HCT116 (cell line): Measurements from ENCODE around the gene TSPAN10. TPM values are rescaled to one million over a fixed set of nuclear protein-coding genes. Genes with fewer than 3 reads are reported as not detected.

Experiments used
- ATAC-seq: fragments of 200-7000 bp; cut with Tn5 transposase; 2 replicates; pipeline ENCODE4 v1.9.1; 2020; ENCODE audit warnings: mild to moderate bottlenecking, moderate library complexity
- BruUV-seq: library from RNA; stranded (reverse); fragments of 400-500 nt; replicated peaks from 2 replicates; lab custom pipeline; 2021; lab: Mats Ljungman, UMichigan
- CTCF ChIA-PET: fragments of 300-600 bp; sonication (Branson Sonifier 250); formaldehyde crosslinking; loops from one replicate; lab custom pipeline; 2021; ENCODE audit warnings: antibody characterized with exemption; lab: Charles Lee
- POLR2A ChIA-PET: fragments of 300-600, 350-600 bp; sonication (Branson Sonifier 250); formaldehyde crosslinking; loops from one replicate; lab custom pipeline; 2021; ENCODE audit warnings: antibody characterized with exemption; lab: Charles Lee
- RAD21 ChIA-PET, 2 experiments: fragments of 300-600 bp; sonication (Branson Sonifier 250); formaldehyde crosslinking; loops; one replicate each; lab custom pipeline; 2023; ENCODE audit warnings: low total read pairs in 2 of 2; ENCODE audit not compliant: uncharacterized antibody in 2 of 2, unreplicated experiment in 2 of 2, low non-redundant PET in 1 of 2; lab: Charles Lee
- DNase-seq: peaks from one replicate; pipeline ENCODE4 v3.0.0-alpha.2; 2010; ENCODE audit warnings: low read depth, low spot score
- H2AFZ ChIP-seq: fragments of 200-600 bp; shearing (Covaris generic), sonication (generic); 2 replicates; pipeline ENCODE4 v1.6.1; 2017; ENCODE audit warnings: low read depth, mixed run types, mixed read lengths, antibody characterized with exemption, low read length; ENCODE audit not compliant: poor library complexity, severe bottlenecking
- H3K27ac ChIP-seq: 2 replicates; pipeline ENCODE4 v1.5.1; 2012; ENCODE audit warnings: low read depth, low read length
- H3K27me3 ChIP-seq: fragments of 200-600 bp; sonication (generic); 2 replicates; pipeline ENCODE4 v1.6.1; 2016; ENCODE audit warnings: mixed run types, low read length, mixed read lengths; ENCODE audit not compliant: insufficient read depth
- H3K36me3 ChIP-seq, 2 experiments: fragments of 200-500 bp in 1 of 2; fragments of 200-600 bp in 1 of 2; sonication (Bioruptor generic) in 1 of 2; sonication (generic) in 1 of 2; 2 replicates each; pipeline versions ENCODE4 v1.5.1 to v1.6.1; 2014 to 2016; ENCODE audit warnings: low read length in 2 of 2, inconsistent platforms in 1 of 2, mixed read lengths in 1 of 2, mixed run types in 1 of 2; ENCODE audit not compliant: insufficient read depth in 2 of 2, control insufficient read depth in 1 of 2
- H3K4me1 ChIP-seq, 2 experiments: fragments of 200-600 bp in 1 of 2; sonication (generic) in 1 of 2; 2 replicates each; pipeline versions ENCODE4 v1.5.1 to v1.6.1; 2012 to 2017; ENCODE audit warnings: low read length in 2 of 2, inconsistent platforms in 1 of 2, mild to moderate bottlenecking in 1 of 2, mixed read lengths in 1 of 2, mixed run types in 1 of 2, moderate library complexity in 1 of 2; ENCODE audit not compliant: insufficient read depth in 2 of 2, control insufficient read depth in 1 of 2
- H3K4me2 ChIP-seq: fragments of 200-600 bp; sonication (generic); 2 replicates; pipeline ENCODE4 v1.6.1; 2017; ENCODE audit warnings: mixed run types, low read length, mixed read lengths
- H3K4me3 ChIP-seq, 2 experiments: fragments of 200-600 bp in 1 of 2; sonication (generic) in 1 of 2; replicated peaks in 1 of 2; 2 replicates each; pipeline ENCODE4 v1.5.1; 2011 to 2016; ENCODE audit warnings: low read length in 2 of 2, control low read depth in 1 of 2, low read depth in 1 of 2, mild to moderate bottlenecking in 1 of 2, mixed read lengths in 1 of 2, mixed run types in 1 of 2
- H3K79me2 ChIP-seq: fragments of 200-600 bp; sonication (generic); 2 replicates; pipeline ENCODE4 v1.6.1; 2017; ENCODE audit warnings: mild to moderate bottlenecking, mixed run types, low read length, moderate library complexity, mixed read lengths; ENCODE audit not compliant: insufficient read depth
- H3K9ac ChIP-seq: fragments of 200-600 bp; sonication (generic); 2 replicates; pipeline ENCODE4 v1.6.1; 2016; ENCODE audit warnings: low read length, mixed read lengths
- H3K9me2 ChIP-seq: fragments of 200-600 bp; sonication (generic), shearing (Covaris generic); 2 replicates; pipeline ENCODE4 v1.6.1; 2017; ENCODE audit warnings: mixed run types, mild to moderate bottlenecking, moderate library complexity; ENCODE audit not compliant: insufficient read depth
- H3K9me3 ChIP-seq, 2 experiments: fragments of 200-500 bp in 1 of 2; fragments of 200-600 bp in 1 of 2; sonication (Bioruptor generic) in 1 of 2; sonication (generic) in 1 of 2; 2 replicates each; pipeline ENCODE4 v1.6.1; 2014 to 2017; ENCODE audit warnings: low read length in 2 of 2, mixed read lengths in 2 of 2, inconsistent platforms in 1 of 2, low read depth in 1 of 2, mild to moderate bottlenecking in 1 of 2, mixed run types in 1 of 2, moderate library complexity in 1 of 2; ENCODE audit not compliant: control insufficient read depth in 1 of 2, insufficient read depth in 1 of 2
- H4K20me1 ChIP-seq: fragments of 200-600 bp; sonication (generic), shearing (Covaris generic); 2 replicates; pipeline ENCODE4 v1.6.1; 2017; ENCODE audit warnings: mixed run types, mild to moderate bottlenecking, moderate library complexity; ENCODE audit not compliant: insufficient read depth
- CEBPB ChIP-seq: IDR thresholded peaks from 2 replicates; pipeline ENCODE4 v1.6.1; 2012; ENCODE audit warnings: low read depth
- CTCF ChIP-seq, 3 experiments: fragments of 200-600 bp in 1 of 3; sonication (generic) in 1 of 3; IDR thresholded peaks in 2 of 3; conservative IDR thresholded peaks in 1 of 3; 2 replicates each; pipeline ENCODE4 v1.5.1; 2012 to 2017; ENCODE audit warnings: low read depth in 2 of 3, low read length in 2 of 3, antibody characterized with exemption in 1 of 3, borderline replicate concordance in 1 of 3, control low read depth in 1 of 3, mild to moderate bottlenecking in 1 of 3, mixed read lengths in 1 of 3, mixed run types in 1 of 3, moderate library complexity in 1 of 3; ENCODE audit not compliant: insufficient read depth in 1 of 3
- ELF1 ChIP-seq: IDR thresholded peaks from 2 replicates; pipeline ENCODE4 v1.6.1; 2012; ENCODE audit warnings: low read depth, borderline replicate concordance
- JUND ChIP-seq: IDR thresholded peaks from 2 replicates; pipeline ENCODE4 v1.6.1; 2012
- MAX ChIP-seq: IDR thresholded peaks from 2 replicates; pipeline ENCODE4 v1.6.1; 2012
- SIN3A ChIP-seq: IDR thresholded peaks from 2 replicates; pipeline ENCODE4 v1.6.1; 2012; ENCODE audit warnings: low read depth
- ZBTB33 ChIP-seq: IDR thresholded peaks from 2 replicates; pipeline ENCODE4 v1.6.1; 2011; ENCODE audit warnings: mild to moderate bottlenecking, low read length, moderate library complexity; ENCODE audit not compliant: insufficient replicate concordance; ENCODE audit errors: extremely low read depth
- ZNF274 ChIP-seq: fragments of 200-500 bp; sonication (Bioruptor generic); IDR thresholded peaks from 2 replicates; pipeline ENCODE4 v1.6.1; 2014; ENCODE audit warnings: mild to moderate bottlenecking, low read depth, low read length, inconsistent platforms
- intact Hi-C: fragments of 100-400 bp; cut with micrococcal nuclease; formaldehyde crosslinking; loops from 2 replicates; pipeline ENCODE4 v1.10.0; 2022
- total RNA-seq: library from RNA; stranded (reverse); gene quantifications from one replicate; pipeline ENCODE4 v1.2.1, GENCODE V29; 2021; ENCODE audit not compliant: unreplicated experiment

TSPAN10 gene
- total RNA-seq, 1 experiment from 2014 or later, result 2.3 TPM

- no peaks in the 10 kb centered on the region for H3K27me3 ChIP-seq
- no peaks in the 10 kb centered on the region for H3K9me3 ChIP-seq
- peaks cover 14% of the 10 kb centered on the region; the same call in 1 of the 2 replicates for H4K20me1 ChIP-seq
- H3K4me3 ChIP-seq, result no peak overlapping the region
- peaks cover 17% of the 10 kb centered on the region for H3K79me2 ChIP-seq
- no peak overlapping the region for H3K9ac ChIP-seq
- H2AFZ ChIP-seq, result no peak overlapping the region
- H3K4me1 ChIP-seq, result peaks cover 12 to 40% of the 10 kb centered on the region in 2 experiments
- no peaks in the 10 kb centered on the region for H3K36me3 ChIP-seq
- ATAC-seq (no peak), DNase-seq (no peak)
- H3K9me2 ChIP-seq, result no peaks in the 10 kb centered on the region
- no peak overlapping the region for H3K4me2 ChIP-seq
- CTCF ChIA-PET, result no interaction called here
- no peak overlapping the region for H3K27ac ChIP-seq
- intact Hi-C loops, result no loop called here
- RAD21 ChIA-PET, result no interaction called here
- POLR2A ChIA-PET, result no interaction called here
- TF ChIP-seq SIN3A (no peak), ZBTB33 (no peak), MAX (no peak), CEBPB (no peak), JUND (no peak), ELF1 (no peak), CTCF (IDR thresholded peaks at IDR 0.05 in 2 of 3, conservative IDR thresholded peaks at IDR 0.05 in 1 of 3; ENCODE audit: borderline replicate concordance in 1 of 3, insufficient read depth in 1 of 3, low read depth in 2 of 3, low read length in 2 of 3) (no peak), ZNF274 (no peak)
- no TSS peak for BruUV-seq
Observed at GRCh38 chr17:81640011-81640410, 3.0 kb downstream of the TSPAN10 start.
